Spleen (tissue), 11 donors: Measurements from ENCODE around the gene UBAP1. TPM values are rescaled to one million over a fixed set of nuclear protein-coding genes. Genes with fewer than 3 reads are reported as not detected.

Experiments
- DNase-seq: peaks from one replicate; pipeline ENCODE4 v3.0.0-alpha.2; 2020
- H3K27ac ChIP-seq, 8 donors: fragments of 200-600 bp; sonication (generic) in 7 of 8; 1 replicate in 4 of 8; 2 replicates in 4 of 8; pipeline versions ENCODE4 v1.5.0 to v1.8.0; 2016 to 2021; ENCODE audit warnings: inconsistent platforms in 4 of 8, mild to moderate bottlenecking in 4 of 8, moderate library complexity in 1 of 8
- H3K27me3 ChIP-seq, 7 donors: fragments of 200-600 bp; sonication (generic) in 6 of 7; replicated peaks in 1 of 7; 1 replicate in 4 of 7; 2 replicates in 3 of 7; pipeline versions ENCODE4 v1.5.0 to v1.8.0; 2016 to 2021; ENCODE audit warnings: inconsistent platforms in 3 of 7, mild to moderate bottlenecking in 1 of 7
- H3K36me3 ChIP-seq, 6 donors: fragments of 200-600 bp; sonication (generic) in 5 of 6; 1 replicate in 4 of 6; 2 replicates in 2 of 6; pipeline versions ENCODE4 v1.5.0 to v1.8.0; 2016 to 2021; ENCODE audit warnings: inconsistent platforms in 2 of 6
- H3K4me1 ChIP-seq, 6 donors: fragments of 200-600 bp; sonication (generic) in 5 of 6; 1 replicate in 3 of 6; 2 replicates in 3 of 6; pipeline versions ENCODE4 v1.5.0 to v1.8.0; 2016 to 2021; ENCODE audit warnings: inconsistent platforms in 3 of 6
- H3K4me3 ChIP-seq, 8 donors: fragments of 200-600 bp; sonication (generic) in 7 of 8; 1 replicate in 4 of 8; 2 replicates in 4 of 8; pipeline versions ENCODE4 v1.5.0 to v1.8.0; 2016 to 2021; ENCODE audit warnings: inconsistent platforms in 4 of 8, mild to moderate bottlenecking in 4 of 8, moderate library complexity in 2 of 8
- H3K9me3 ChIP-seq, 8 donors: fragments of 200-600 bp; sonication (generic) in 7 of 8; 1 replicate in 4 of 8; 2 replicates in 4 of 8; pipeline versions ENCODE4 v1.5.0 to v1.8.0; 2016 to 2021; ENCODE audit warnings: inconsistent platforms in 4 of 8
- CTCF ChIP-seq, 11 experiments: fragments of 200-600 bp in 7 of 11; fragments of 450-650 bp in 4 of 11; sonication (generic) in 4 of 11; IDR thresholded peaks in 8 of 11; conservative IDR thresholded peaks in 3 of 11; 1 replicate in 7 of 11; 2 replicates in 4 of 11; pipeline versions ENCODE4 v1.4.0 to v1.8.0; 2016 to 2021; ENCODE audit warnings: antibody characterized with exemption in 11 of 11, inconsistent platforms in 4 of 11, mild to moderate bottlenecking in 1 of 11
- POLR2A ChIP-seq, 3 donors: fragments of 450-650 bp; IDR thresholded peaks; one replicate each; pipeline ENCODE4 v1.5.1; 2017; ENCODE audit warnings: antibody characterized with exemption in 3 of 3, mild to moderate bottlenecking in 1 of 3
- POLR2AphosphoS5 ChIP-seq, 3 donors: sonication (generic); formaldehyde crosslinking; IDR thresholded peaks; one replicate each; pipeline ENCODE4 v1.5.1; 2017; ENCODE audit warnings: antibody characterized with exemption in 3 of 3
- WGBS, 5 donors: extraction: QIAGEN DNeasy Blood & Tissue Kit in 3 of 5; methylation state at CpG; one replicate each; pipeline versions ENCODE4 v1.1.5 to v1.1.7; 2013 to 2018; 5-methylcytosine and 5-hydroxymethylcytosine counted together
- intact Hi-C: fragments of 100-400 bp; cut with DNase I; formaldehyde crosslinking; loops from one replicate; pipeline ENCODE4 v1.15.0; 2023; ENCODE audit warnings: low total_unique reads
- polyA plus RNA-seq, 3 donors: library from polyadenylated mRNA; stranded (reverse); fragments of 200-250 nt; gene quantifications; one replicate each; pipeline ENCODE4 v1.2.1, GENCODE V29; 2013
- total RNA-seq, 7 donors: library from RNA; depleted of rRNA in 3 of 7; stranded (reverse); fragments of >200 nt in 3 of 7; fragmentation: NEBNext Ultra II Directional in 4 of 7; extraction: Animal tissue kit (Norgen Biotek cat#: 25700) in 4 of 7; gene quantifications; one replicate each; pipeline versions ENCODE4 v1.1.0 to v1.2.1, GENCODE V29; 2016 to 2021
- donor health status: healthy with polysubstance abuse.
- donor health status: DM: no; HTN: no; CAD: no; lungs with moderate emphysema.
- donor health status: DM: no; HTN: no; CAD: no.
- donor health status: Bipolar disorder and iron deficiency.
- donor health status: healthy.
- donor health status: DM: no; HTN: no; CAD: no.
- donor health status: DM: yes; HTN: yes; CAD: no.

Gene UBAP1
- total and polyA plus RNA-seq, 10 donors: 17.3 to 56.0 (median 41.2) TPM

- 83 to 92% (median 84%) methylated on average over 1 of the region's 1 CpG for WGBS, 5 donors
These were observed 8.4 kb upstream of the UBAP1 start for GRCh38 chr9:34170237-34170991.

GRCh38 chr9:34171753-34172535 is 6.9 kb upstream of the UBAP1 start:
- H3K9me3 ChIP-seq: no peaks in the 10 kb centered on the region
- peaks cover 0 to 4% (median 0%) of the 10 kb centered on the region in 7 donors for H3K27me3 ChIP-seq
- 60 to 74% (median 62%) methylated on average over 15 of the region's 15 CpGs for WGBS, 5 donors
- peak overlapping the region in 1 of 8 donors; percentile 35 for H3K4me3 ChIP-seq
- TF ChIP-seq POLR2AphosphoS5 (IDR thresholded peaks at IDR 0.05) (peak in 2 of 3 donors; percentile 16 to 66), CTCF (IDR thresholded peaks at IDR 0.05 in 8 of 11, conservative IDR thresholded peaks at IDR 0.05 in 3 of 11) (no peak)
- DNase-seq: peak; percentile 83
- H3K4me1 ChIP-seq: peaks cover 0 to 43% (median 8%) of the 10 kb centered on the region in 6 donors
- H3K36me3 ChIP-seq: no peaks in the 10 kb centered on the region
- H3K27ac ChIP-seq: peak overlapping the region in 7 of 8 donors; percentile 33 to 85 (median 66)
- intact Hi-C loops: loop anchor here (10.0 kb wide), 1 partner anchor 47 kb away; the partner anchor contains the start of gene DCAF12

More at GRCh38 chr9:34170237-34170991, 8.4 kb upstream of the UBAP1 start:
- no peak overlapping the region for H3K4me3 ChIP-seq
- H3K9me3 ChIP-seq: no peaks in the 10 kb centered on the region
- TF ChIP-seq CTCF (IDR thresholded peaks at IDR 0.05 in 8 of 11, conservative IDR thresholded peaks at IDR 0.05 in 3 of 11) (no peak), POLR2A (IDR thresholded peaks at IDR 0.05) (no peak), POLR2AphosphoS5 (IDR thresholded peaks at IDR 0.05) (no peak)
- H3K27me3 ChIP-seq: peaks cover 0 to 7% (median 0%) of the 10 kb centered on the region in 7 donors
- no peaks in the 10 kb centered on the region for H3K36me3 ChIP-seq
- peak; percentile 35 for DNase-seq
- H3K27ac ChIP-seq: peak overlapping the region in 2 of 8 donors; percentile 81 to 85
- intact Hi-C loops: loop anchor here (10.0 kb wide), 1 partner anchor 46 kb away; the partner anchor contains the start of gene DCAF12
- H3K4me1 ChIP-seq: peaks cover 0 to 43% (median 8%) of the 10 kb centered on the region in 6 donors

GRCh38 chr9:34176089-34176488 is 2.8 kb upstream of the UBAP1 start:
- H3K4me1 ChIP-seq: peaks cover 11 to 55% (median 32%) of the 10 kb centered on the region in 6 donors
- TF ChIP-seq POLR2AphosphoS5 (IDR thresholded peaks at IDR 0.05) (no peak), CTCF (IDR thresholded peaks at IDR 0.05 in 8 of 11, conservative IDR thresholded peaks at IDR 0.05 in 3 of 11) (no peak), POLR2A (IDR thresholded peaks at IDR 0.05) (no peak)
- peaks cover 0 to 4% (median 0%) of the 10 kb centered on the region in 7 donors for H3K27me3 ChIP-seq
- intact Hi-C loops: loop anchor here (10.0 kb wide), 1 partner anchor 51 kb away; the partner anchor contains the start of gene DCAF12
- 60 to 80% (median 78%) methylated on average over 3 of the region's 3 CpGs for WGBS, 5 donors
- H3K36me3 ChIP-seq: no peaks in the 10 kb centered on the region
- no peak for DNase-seq
- H3K27ac ChIP-seq: no peak overlapping the region
- H3K4me3 ChIP-seq: no peak overlapping the region
- H3K9me3 ChIP-seq: no peaks in the 10 kb centered on the region
